Sigmoid colon (tissue), 4 donors: ENCODE results near the gene DUS1L.

Source experiments
- CTCF ChIP-seq, 4 experiments: fragments of 450-650 bp in 3 of 4; fragments of 200-600 bp in 1 of 4; IDR thresholded peaks; one replicate each; pipeline ENCODE4 v1.5.1; 2016 to 2019; ENCODE audit warnings: antibody characterized with exemption in 4 of 4, mild to moderate bottlenecking in 3 of 4, moderate library complexity in 2 of 4
- EP300 ChIP-seq, 4 donors: sonication (generic); formaldehyde crosslinking; IDR thresholded peaks; one replicate each; pipeline ENCODE4 v1.6.1; 2017; ENCODE audit warnings: antibody characterized with exemption in 4 of 4

- TF ChIP-seq EP300 (IDR thresholded peaks at IDR 0.05) (no peak), CTCF (IDR thresholded peaks at IDR 0.05) (no peak)
These were observed 24.3 kb downstream of the DUS1L start for GRCh38 chr17:82041144-82041814.
